RWPE2 (cell line): ENCODE results near the gene TPRA1.

Experiments
- ATAC-seq: fragments of 200-7000 bp; cut with Tn5 transposase; 3 replicates; pipeline ENCODE4 v1.9.1; 2021; ENCODE audit warnings: low read depth
- DNase-seq: peaks from one replicate; pipeline ENCODE4 v3.0.0-alpha.2; 2020; ENCODE audit warnings: low spot score
- H3K27ac ChIP-seq: fragments of 450-650 bp; 2 replicates; pipeline ENCODE4 v1.5.1; 2017; ENCODE audit warnings: mild to moderate bottlenecking; ENCODE audit not compliant: poor library complexity, severe bottlenecking
- H3K27me3 ChIP-seq: fragments of 250-450 bp; sonication (Bioruptor Pico); 2 replicates; pipeline ENCODE4 v1.5.1; 2021; ENCODE audit warnings: mild to moderate bottlenecking, moderate library complexity; ENCODE audit not compliant: insufficient read depth, poor library complexity, severe bottlenecking
- H3K36me3 ChIP-seq: fragments of 250-450 bp; sonication (Bioruptor Pico); 2 replicates; pipeline ENCODE4 v1.5.1; 2020; ENCODE audit warnings: low read depth, mild to moderate bottlenecking, moderate library complexity
- H3K4me1 ChIP-seq: fragments of 250-450 bp; sonication (Bioruptor Pico); 2 replicates; pipeline ENCODE4 v1.5.1; 2021; ENCODE audit warnings: mild to moderate bottlenecking, moderate library complexity; ENCODE audit not compliant: insufficient read depth, poor library complexity, severe bottlenecking
- H3K4me3 ChIP-seq: fragments of 250-450 bp; sonication (Bioruptor Pico); 2 replicates; pipeline ENCODE4 v1.5.1; 2021; ENCODE audit warnings: mild to moderate bottlenecking, moderate library complexity; ENCODE audit not compliant: severe bottlenecking
- H3K9me3 ChIP-seq: fragments of 250-450 bp; sonication (Bioruptor Pico); 2 replicates; pipeline ENCODE4 v1.5.1; 2021; ENCODE audit warnings: mild to moderate bottlenecking, moderate library complexity; ENCODE audit not compliant: severe bottlenecking
- CTCF ChIP-seq: fragments of 450-650 bp; IDR thresholded peaks from one replicate; pipeline ENCODE4 v1.5.1; 2017; ENCODE audit warnings: mild to moderate bottlenecking, moderate library complexity; ENCODE audit not compliant: poor library complexity, severe bottlenecking

TPRA1 gene

GRCh38 chr3:127622772-127623576 is 32.4 kb upstream of the TPRA1 start:
- Histone ChIP-seq H3K36me3 (peaks cover 43% of the 10 kb centered on the region), H3K27ac (no peak overlapping the region), H3K4me3 (no peak overlapping the region), H3K27me3 (peaks cover 5% of the 10 kb centered on the region), H3K4me1 (no peaks in the 10 kb centered on the region), H3K9me3 (no peaks in the 10 kb centered on the region)
- no peak for ATAC-seq
- no peak for TF ChIP-seq CTCF
- DNase-seq: no peak

GRCh38 chr3:127622031-127622430 is 31.5 kb upstream of the TPRA1 start:
- H3K27ac ChIP-seq: no peak overlapping the region
- DNase-seq (no peak), ATAC-seq (no peak)
- no peaks in the 10 kb centered on the region for H3K9me3 ChIP-seq
- no peak overlapping the region for H3K4me3 ChIP-seq
- H3K27me3 ChIP-seq: no peaks in the 10 kb centered on the region
- peaks cover 53% of the 10 kb centered on the region for H3K36me3 ChIP-seq
- no peak for TF ChIP-seq CTCF
- no peaks in the 10 kb centered on the region for H3K4me1 ChIP-seq

- DNase-seq (no peak), ATAC-seq (no peak)
- no peak for TF ChIP-seq CTCF
- Histone ChIP-seq H3K9me3 (no peaks in the 10 kb centered on the region), H3K36me3 (peaks cover 65% of the 10 kb centered on the region), H3K27me3 (no peaks in the 10 kb centered on the region), H3K4me3 (no peak overlapping the region), H3K27ac (no peak overlapping the region), H3K4me1 (no peaks in the 10 kb centered on the region)
These were observed 30.3 kb upstream of the TPRA1 start for GRCh38 chr3:127620637-127621375.

GRCh38 chr3:127618891-127619290 is 28.4 kb upstream of the TPRA1 start:
- Histone ChIP-seq H3K27me3 (no peaks in the 10 kb centered on the region), H3K9me3 (no peaks in the 10 kb centered on the region), H3K36me3 (peaks cover 84% of the 10 kb centered on the region), H3K27ac (no peak overlapping the region), H3K4me1 (no peaks in the 10 kb centered on the region), H3K4me3 (no peak overlapping the region)
- ATAC-seq: no peak
- TF ChIP-seq CTCF: no peak
- DNase-seq: no peak
